GM12891 (cell line): ENCODE measurements around the gene HSP90B1.

Source experiments
- POLR2A ChIP-seq: IDR thresholded peaks from 2 replicates; pipeline ENCODE4 v1.6.1; 2011; ENCODE audit warnings: low read depth, low read length, control low read depth
- TAF1 ChIP-seq: IDR thresholded peaks from 2 replicates; pipeline ENCODE4 v1.6.1; 2011; ENCODE audit warnings: low read depth, low read length, control low read depth

DNA sequence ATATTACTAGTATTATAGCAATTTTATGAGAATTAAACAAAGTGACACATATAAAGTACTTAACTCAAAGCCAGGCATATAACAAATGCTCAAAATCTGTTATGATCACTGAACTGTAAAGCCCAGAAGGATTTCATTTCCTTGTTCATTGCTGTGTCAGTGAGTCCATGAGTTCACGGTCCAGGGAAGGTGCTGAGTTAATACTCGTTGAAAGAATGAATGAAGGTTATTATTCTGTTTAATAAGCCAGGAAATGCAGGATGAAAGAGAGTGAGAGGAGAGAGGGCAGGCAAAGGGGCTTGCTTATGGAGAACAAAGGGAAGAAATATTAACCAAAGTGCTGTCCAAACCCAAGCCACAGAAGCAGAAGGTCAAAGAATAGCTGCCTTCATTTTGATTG, 48.9 kb upstream of the HSP90B1 start:
- no peak for TF ChIP-seq POLR2A
- TF ChIP-seq TAF1 = no peak
